Adrenal gland (tissue), 5 donors: ENCODE measurements around the gene ZDHHC5.

Source experiments
- POLR2A ChIP-seq, 2 donors: fragments of 450-650 bp; IDR thresholded peaks; one replicate each; pipeline ENCODE4 v1.6.1; 2017; ENCODE audit warnings: antibody characterized with exemption in 2 of 2, mild to moderate bottlenecking in 2 of 2, moderate library complexity in 1 of 2
- TF ChIP-seq, protein P1 (sequence below), 6 experiments: fragments of 450-650 bp in 4 of 6; fragments of 200-600 bp in 2 of 6; sonication (generic) in 1 of 6; IDR thresholded peaks; 1 replicate in 5 of 6; 2 replicates in 1 of 6; pipeline versions ENCODE4 v1.5.1 to v1.8.0; 2016 to 2021; ENCODE audit warnings: antibody characterized with exemption in 6 of 6, mild to moderate bottlenecking in 2 of 6, moderate library complexity in 1 of 6
- donor health status: DM: no; HTN: no; CAD: no.

DNA sequence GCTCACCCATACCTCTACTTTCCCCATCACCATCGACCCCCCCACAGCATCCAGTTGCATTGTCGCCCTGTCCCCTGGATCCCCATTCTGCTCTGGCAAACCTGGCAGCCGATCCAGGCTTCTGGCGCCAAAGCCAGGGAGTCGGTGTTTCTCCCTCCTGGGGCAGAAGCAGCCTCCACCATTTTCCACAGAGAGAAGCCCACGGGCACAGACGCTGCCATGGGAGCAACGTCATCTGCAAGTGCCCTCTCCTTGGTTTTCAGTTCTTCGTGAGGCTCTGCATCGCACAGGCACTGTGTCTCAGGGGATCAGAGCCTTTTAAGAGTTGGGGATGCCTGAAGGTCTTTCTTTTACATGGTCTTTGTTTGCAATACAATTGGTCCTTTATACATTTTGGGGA, 20.5 kb upstream of the ZDHHC5 start:
- TF ChIP-seq, protein P1, sequence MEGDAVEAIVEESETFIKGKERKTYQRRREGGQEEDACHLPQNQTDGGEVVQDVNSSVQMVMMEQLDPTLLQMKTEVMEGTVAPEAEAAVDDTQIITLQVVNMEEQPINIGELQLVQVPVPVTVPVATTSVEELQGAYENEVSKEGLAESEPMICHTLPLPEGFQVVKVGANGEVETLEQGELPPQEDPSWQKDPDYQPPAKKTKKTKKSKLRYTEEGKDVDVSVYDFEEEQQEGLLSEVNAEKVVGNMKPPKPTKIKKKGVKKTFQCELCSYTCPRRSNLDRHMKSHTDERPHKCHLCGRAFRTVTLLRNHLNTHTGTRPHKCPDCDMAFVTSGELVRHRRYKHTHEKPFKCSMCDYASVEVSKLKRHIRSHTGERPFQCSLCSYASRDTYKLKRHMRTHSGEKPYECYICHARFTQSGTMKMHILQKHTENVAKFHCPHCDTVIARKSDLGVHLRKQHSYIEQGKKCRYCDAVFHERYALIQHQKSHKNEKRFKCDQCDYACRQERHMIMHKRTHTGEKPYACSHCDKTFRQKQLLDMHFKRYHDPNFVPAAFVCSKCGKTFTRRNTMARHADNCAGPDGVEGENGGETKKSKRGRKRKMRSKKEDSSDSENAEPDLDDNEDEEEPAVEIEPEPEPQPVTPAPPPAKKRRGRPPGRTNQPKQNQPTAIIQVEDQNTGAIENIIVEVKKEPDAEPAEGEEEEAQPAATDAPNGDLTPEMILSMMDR (IDR thresholded peaks at IDR 0.05) = no peak
- TF ChIP-seq POLR2A (IDR thresholded peaks at IDR 0.05) = no peak
